Activated effector memory CD4-positive, alpha-beta T cell treated with anti-CD3 and anti-CD28 coated beads, Interleukin-2, amount 50 U/mL, for 16 hours (primary cell): ENCODE data around the gene DCUN1D3.
"Not testable (repeated sequence)": the region's sequence is repeated elsewhere in the genome, so short reads cannot be mapped to it uniquely, and the experiment has no call there.

ENCODE experiments used
- DNase-seq: peaks from one replicate; pipeline ENCODE4 v3.0.0-alpha.2; 2020

The DCUN1D3 gene, protein sequence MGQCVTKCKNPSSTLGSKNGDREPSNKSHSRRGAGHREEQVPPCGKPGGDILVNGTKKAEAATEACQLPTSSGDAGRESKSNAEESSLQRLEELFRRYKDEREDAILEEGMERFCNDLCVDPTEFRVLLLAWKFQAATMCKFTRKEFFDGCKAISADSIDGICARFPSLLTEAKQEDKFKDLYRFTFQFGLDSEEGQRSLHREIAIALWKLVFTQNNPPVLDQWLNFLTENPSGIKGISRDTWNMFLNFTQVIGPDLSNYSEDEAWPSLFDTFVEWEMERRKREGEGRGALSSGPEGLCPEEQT

DNA sequence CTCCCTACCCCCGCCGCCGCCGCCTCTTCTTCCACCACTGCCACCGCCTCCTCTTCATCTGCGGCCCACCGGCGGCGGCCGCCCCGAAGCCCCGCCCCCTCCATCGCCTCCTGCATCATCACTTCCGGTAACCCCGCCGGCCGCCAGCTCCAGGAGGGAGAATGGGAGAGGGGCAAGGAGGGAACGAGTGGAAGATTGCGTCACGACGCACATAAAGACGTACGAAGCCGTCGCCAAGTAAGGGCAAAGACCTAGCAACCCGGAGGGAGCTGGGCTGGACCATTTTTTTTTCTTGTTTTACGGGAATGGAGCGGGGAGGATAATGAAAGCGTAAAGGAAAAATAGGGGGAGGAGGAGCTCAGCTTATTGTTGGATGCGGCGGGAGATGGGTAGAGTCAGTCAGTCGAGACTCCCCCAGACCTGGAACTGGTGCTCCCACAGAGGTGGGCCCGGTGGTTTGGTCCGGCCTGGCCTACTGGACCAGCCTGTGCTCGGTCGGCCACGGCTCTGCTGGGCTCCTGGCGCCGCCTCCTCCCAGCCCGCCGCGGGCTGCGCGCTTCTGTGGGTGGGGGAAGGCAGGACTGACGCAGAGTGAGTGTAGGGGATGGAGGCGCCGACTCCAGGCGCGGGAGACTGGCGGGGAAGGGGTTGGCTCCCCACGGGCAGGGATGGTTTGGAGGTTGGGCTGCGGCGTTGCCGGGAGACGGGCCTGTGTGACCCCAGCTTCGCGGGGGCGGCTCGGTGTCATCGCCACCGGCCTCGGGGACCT is at the start of gene DCUN1D3, which contains the start of gene LYRM1:
Gene DCUN1D3 (minus strand): TSS at position 60 of the 769 bp plus-strand sequence. CDS start 37,820 bp downstream, outside the sequence.
Gene LYRM1 (plus strand): TSS at position 473 of the 769 bp plus-strand sequence. CDS start 14,785 bp downstream, outside the sequence.
- peak; percentile 95 for DNase-seq

DNA sequence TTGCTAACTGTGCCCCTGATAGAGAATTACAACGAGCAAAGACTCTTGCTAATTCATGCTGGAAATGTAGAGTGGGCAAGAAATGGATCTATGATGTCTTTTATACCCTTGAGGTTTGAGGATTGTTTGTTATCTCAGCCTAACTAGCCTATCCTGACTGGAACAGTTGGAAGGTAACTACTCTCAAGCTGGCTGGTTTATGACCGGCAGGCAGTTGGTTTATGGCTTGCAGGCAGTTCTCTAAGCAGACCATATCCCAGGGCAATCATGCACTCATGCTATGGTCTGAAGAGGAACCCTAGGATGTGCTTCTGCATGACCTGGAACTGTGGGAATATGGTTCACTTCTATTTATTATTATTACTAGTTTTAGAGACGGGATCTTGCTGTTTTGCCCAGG is 49.5 kb upstream of the DCUN1D3 start:
- DNase-seq, result no peak

DNA sequence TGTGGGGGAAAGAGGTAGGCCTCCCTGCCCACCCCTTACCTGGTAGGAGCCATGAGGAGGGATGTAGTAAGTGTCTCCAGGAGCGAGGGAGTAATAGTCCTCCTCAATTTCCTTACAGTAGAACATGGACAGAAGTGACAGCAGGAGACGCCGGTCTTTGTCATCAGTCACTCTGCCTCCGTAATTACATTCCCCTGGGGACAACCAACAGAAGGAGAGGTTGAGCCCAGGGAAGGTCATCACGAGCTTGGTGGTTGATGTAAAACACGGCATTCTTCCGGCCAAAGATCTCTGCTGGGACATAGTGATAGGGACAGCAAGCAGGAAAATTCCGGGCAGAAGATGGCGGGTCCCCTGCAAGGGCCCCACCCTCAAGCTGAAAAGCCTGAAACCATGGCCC is 48.3 kb upstream of the DCUN1D3 start:
- no peak for DNase-seq

DNA sequence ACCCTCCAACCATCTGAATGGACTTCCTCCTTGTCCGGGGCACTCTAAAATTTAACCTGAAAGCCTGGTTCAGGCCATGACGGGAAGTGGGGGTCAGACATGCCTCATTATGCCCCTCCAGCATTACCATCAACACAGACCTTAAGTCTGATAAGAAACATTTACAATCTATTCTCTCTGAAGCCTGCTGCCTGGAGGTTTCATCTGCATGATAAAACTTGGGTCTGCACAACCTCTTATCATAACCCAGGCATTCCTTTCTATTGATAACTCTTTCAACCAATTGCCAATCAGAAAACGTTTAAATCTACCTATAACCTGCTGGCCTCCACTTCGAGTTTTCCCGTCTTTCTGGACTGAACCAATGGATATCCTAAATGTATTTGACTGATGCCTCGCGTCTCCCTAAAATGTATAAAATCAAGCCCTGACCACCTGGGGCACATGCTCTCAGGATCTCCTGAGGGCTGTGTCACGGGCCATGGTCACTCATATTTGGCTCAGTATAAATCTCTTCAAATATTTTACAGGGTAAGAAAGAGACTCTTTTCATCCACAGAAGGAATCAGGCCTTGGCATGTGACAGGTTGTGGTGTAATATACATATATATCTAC is 46.0 kb upstream of the DCUN1D3 start:
- no peak for DNase-seq

DNA sequence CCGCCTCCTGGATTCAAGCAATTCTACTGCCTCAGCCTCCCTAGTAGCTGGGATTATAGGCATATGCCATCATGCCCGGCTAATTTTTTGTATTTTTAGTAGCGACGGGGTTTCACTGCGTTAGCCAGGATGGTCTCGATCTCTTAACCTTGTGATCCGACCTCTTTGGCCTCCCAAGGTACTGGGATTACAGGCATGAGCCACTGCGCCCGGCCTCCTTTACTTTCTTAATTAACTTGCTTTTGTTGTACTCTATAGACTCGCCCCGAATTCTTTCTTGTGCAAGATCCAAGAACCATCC is 45.4 kb upstream of the DCUN1D3 start:
- DNase-seq, result not testable (repeated sequence)

DNA sequence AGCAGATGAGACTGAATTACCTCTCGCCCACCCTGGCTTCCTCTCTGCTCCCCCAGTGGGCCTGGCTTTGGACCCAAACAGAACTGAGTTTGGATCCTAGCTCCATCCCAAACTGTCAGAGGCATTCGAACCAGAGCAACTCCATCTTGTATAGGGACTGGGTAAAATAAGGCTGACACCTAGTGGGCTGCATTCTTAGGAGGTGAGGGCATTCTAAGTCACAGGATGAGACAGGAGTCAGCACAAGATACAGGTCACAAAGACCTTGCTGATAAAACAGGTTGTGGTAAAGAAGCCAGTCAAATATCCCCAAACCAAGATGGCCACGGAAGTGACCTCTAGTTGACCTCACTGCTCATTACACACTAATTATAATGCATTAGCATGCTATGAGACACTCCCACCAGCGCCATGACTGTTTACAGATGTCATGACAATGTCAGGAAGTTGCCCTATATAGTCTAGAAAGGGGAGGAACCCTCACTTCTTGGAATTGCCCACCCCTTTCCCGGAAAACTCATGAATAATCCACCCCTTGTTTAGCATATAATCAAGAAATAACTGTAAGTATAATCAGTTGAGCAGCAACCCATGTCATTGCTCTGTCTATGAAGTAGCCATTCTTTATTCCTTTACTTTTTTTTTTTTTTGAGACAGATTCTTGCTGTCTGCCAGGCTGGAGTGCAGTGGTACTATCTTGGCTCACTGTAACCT is 44.9 kb upstream of the DCUN1D3 start:
- DNase-seq, result peak; percentile 65

DNA sequence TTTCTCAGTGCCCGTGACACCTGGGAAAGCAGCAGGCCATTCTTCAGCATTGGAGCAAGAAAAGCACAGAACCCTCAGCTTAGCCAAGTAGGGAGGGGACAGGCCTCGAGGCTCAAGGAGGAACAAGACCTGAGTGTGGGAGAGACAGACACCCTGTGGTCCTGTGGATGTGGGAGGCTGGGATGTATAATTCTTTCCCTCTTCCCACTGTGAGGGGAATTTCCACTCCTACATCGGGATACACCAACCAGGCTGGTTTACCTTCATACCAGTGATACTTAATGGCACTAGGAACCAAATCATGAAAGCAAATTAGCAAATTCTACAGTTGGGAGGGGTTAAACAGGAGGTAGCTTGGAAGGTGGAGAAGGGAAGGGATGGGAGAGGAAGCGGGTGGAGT is 42.1 kb upstream of the DCUN1D3 start:
- no peak for DNase-seq

DNA sequence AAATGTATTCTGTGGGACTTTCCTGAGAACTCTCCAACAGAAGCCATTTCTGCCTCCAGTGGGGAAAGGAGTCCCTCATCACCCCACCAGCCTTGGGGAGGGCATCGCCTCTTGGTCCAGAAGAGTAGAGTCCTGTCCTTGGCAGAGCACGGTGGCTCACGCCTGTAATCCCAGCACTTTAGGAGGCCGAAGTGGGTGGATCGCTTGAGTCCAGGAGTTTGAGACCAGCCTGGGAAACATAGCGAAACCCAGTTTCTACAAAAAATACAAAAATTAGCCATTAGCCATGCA is 41.4 kb upstream of the DCUN1D3 start:
- no peak for DNase-seq

DNA sequence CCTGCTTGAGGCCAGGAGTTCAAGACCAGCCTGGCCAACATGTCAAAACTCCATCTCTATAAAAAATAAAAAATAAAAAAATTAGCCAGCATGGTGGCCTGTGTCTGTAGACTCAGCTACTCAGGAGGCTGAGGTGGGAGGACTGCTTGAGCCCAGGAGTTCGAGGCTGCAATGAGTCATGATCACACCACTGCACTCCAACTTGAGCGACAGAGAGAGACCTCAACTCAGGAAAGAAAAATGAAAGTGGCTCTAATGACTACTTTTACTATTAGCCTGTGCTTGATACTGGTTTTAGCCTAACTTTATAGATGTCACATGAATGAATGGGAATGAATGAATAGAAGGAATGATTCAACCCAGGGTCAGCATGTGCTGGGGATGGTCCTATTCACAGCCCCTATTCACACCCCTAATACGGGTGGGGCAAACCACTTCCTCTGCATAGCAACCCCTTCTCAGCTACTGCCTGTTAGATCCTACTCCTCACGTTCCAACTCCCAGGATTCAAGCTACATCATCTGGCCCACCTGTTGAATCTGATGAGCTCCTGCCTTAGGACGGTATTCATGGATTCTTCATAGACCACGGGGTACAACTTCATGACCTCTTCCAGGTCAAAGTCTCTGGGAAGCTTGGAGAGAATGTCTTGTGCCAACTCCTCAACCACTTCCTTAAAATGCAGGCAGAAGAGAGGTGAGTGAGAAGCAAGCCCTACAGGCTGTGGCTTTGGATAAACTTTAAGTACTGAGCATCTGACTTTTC is 40.9 kb upstream of the DCUN1D3 start:
- no peak for DNase-seq

DNA sequence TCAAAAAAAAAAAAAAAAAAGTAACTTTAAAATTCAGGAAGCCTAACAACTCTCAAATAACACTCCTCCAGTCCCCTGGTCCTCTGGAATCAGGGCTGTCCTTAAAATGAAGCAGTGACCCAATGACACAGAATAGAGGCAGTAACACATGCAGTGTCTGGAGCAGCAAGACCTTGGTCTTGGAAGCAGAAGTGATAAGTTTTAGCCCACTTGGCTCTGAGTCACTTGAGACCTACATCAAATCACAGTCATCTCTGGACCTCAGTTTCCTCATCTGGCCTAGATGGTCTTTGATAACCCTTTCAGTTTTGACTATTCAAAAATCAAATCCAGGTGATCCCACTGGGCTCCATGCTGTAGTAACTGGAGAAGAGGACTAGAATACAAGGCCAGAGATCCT is 39.5 kb upstream of the DCUN1D3 start:
- DNase-seq, result no peak

DNA sequence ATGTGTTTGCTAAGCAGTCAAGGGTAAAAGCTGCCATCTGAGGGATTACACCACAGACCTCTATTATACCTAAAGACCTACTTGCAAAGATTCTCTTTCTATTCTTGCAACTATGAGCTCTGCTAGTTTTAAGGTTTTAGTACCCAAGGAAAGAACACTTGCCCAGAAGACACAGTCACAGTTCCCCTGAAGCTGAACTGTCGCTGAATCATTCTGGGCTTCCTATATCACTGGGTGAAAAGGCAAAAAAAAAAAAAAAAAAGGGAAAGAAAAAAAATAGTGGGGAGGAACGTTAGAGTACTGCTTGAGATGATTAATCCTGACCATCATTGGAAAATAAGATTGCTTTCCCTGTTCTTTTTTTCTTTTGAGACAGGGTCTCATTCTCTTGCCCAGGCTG is 38.3 kb upstream of the DCUN1D3 start:
- no peak for DNase-seq

DNA sequence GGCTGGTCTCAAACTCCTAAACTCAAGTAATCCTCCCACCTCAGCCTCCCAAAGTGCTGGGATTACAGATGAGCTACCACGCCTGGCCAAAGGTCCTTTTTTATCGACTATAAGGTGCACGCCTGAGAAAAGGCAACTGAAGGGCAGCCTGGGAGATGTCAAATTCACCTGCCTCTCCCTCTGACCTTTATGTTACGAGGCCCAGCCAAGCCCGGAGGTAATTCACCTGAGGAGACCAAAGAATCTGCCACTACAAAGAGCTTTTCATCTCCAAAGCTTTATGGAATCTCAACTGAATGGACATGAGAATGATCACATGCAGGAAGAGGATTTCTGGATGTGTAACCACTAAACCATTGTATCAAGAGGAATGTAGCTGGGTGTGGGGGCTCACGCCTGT is 37.6 kb upstream of the DCUN1D3 start:
- no peak for DNase-seq

DNA sequence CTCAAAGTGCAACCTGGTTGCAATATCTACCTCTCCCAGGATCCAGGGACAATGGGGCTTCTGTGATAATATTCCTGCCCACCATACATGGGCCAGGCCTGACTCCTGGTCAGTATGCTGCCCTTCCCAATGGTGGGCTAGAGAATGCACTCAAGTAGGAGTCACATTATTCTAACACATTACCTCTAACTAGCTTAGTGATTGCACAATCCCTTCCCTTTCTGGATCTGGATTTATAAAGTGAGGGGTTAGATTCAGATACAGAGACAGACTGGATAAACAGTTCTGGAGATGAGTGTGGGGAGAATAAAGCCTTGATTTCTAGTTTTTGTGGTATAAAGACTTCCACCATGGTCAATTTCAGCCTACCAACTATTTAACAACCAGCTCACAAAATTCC is 33.4 kb upstream of the DCUN1D3 start:
- DNase-seq, result no peak

DNA sequence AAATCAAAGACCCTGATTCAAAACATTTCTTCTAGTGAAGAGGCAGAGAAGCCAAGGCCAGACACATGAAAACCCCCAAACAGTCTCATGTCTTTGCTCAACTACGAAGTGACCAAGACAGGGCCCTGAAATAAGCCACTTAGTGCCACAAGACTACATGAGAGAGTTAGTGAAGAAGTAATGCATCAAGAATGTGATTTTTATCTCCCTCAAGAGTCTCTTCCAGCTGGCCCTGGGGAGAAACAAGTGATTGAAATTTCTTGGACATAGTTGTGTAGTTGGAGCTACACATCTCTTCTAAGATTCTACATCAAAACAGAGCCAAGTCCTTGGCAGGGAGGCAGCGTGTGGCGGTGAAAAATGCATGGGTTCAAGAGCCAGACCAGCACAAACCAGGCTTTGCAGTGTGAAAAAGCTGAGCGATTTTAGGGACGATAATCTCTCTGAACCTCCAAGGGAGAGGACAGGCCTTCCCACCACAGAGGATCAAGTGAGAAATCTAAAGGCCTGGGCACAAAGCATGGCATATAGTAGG is 31.0 kb upstream of the DCUN1D3 start:
- no peak for DNase-seq

DNA sequence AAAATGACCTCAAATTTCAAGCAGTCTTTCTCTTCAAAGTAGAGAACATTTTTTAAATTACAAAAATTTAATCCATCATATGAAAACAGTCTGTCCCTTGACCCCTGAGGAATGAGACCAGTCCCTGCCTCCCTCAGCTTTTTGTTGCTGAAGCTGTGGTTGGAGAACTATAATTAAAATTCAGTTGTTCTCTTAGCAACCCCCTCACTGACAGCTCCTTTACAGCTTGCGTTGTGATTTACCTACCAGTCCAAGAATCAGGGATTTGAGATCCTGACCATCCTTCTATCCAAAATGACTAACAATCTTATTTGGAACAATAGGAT is 30.2 kb upstream of the DCUN1D3 start:
- no peak for DNase-seq

DNA sequence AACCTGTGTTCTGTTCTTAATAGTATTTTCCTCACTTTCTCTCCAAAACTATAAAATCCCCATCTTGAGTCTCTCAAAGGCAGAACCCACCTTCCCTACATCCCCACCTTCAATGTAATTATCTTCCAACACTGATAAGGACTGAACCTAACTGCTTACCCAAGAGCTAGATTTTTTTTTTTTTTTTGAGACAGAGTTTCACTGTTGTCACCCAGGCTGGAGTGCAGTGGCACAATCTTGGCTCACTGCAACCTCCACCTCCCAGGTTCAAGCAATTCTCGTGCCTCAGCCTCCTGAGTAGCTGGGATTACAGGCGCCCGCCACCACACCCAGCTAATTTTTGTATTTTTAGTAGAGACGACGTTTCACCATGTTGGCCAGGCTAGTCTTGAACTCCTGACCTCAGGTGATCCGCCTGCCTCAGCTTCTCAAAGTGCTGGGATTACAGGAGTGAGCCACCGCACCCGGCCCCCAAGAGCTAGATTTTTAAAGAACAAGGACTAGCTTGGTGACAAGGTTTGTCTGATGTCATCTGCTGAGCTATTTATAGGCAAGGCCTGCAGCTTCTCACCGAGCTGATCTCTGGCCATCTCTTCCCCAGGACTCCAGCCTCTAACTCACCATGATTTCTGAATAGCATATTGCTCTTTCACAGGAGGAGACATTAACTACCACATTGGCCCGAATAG is 29.7 kb upstream of the DCUN1D3 start:
- peak; percentile 14 for DNase-seq

DNA sequence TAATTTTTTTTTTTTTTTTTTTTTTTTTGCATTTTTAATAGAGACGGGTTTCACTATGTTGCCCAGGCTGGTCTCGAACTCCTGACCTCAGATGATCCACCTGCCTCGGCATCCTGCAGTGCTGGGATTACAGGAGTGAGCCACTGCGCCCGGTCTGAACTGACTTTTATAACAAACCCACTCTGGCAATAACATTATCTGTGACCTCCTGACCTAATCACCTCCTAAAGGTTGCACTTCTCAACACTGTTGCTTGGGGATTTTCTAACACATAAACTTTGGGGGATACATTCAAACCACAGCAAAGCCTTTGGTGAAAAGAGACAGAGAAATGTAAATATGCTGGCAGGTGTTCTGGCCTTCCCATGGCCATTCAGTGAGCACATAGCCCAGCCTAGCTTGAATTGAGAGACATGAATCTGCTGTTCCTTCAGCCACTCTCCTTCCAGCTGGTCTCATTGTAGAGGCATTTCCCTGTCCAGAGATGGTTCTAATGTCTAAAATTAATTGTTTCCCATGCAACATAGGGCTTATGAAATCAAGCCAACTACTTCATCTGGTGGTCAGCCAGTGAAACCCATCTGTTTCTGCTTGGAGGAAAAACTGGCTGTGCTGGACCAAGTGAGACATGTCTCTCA is 28.7 kb upstream of the DCUN1D3 start:
- DNase-seq, result peak; percentile 3

DNA sequence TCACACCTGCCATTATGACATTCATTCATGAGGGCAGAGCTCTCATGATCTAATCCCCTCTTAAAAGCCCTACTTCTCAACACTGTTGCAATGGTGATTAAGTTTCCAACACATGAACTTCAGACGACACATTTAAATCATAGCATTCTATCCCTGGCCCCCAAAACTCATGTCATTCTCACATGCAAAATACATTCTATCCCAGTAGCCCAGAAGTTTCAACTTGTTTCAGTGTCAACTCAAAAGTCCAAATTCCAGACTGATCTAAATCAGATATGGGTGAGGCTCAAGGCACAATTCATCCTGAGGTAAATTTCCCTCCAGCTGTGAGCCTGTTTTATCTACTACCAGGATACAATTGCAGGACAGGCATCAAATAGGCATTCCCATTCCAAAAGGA is 25.6 kb upstream of the DCUN1D3 start:
- DNase-seq, result no peak

DNA sequence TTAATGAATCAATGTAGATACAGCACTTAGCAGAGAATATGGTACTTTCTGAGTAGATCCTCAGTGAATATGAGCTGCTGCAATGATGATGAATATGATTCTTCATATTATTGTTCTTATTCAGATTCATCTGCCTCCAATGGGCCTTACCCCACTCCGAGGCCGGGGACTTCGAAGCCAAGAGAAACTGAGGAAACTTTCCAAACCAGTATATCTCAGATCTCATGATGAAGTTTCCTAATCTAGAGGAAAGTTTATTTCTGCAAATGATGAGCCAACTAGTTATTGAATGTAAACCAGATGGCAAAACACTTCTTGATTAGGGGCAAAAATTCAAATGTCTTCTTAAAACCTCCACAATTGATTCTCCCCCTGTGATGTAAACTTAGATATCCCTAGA is 23.7 kb upstream of the DCUN1D3 start:
- DNase-seq, result peak; percentile 12

DNA sequence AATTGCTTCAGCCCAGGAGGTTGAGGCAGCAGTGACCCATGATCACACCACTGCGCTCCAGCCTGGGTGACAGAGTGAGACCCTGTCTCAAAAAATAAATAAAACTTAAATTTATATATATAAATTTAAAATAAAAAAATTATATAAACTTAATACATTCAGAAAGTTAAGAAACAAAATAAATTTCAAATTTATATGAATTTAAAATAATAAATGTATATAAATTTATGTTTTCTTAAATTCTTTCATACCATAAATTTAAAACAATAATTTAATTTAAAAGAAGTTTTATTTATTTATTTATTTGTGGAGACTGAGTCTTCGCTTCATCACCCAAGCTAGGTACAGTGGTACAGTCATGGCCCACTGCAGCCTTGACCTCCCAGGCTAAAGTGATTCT is 20.6 kb upstream of the DCUN1D3 start:
- no peak for DNase-seq

DNA sequence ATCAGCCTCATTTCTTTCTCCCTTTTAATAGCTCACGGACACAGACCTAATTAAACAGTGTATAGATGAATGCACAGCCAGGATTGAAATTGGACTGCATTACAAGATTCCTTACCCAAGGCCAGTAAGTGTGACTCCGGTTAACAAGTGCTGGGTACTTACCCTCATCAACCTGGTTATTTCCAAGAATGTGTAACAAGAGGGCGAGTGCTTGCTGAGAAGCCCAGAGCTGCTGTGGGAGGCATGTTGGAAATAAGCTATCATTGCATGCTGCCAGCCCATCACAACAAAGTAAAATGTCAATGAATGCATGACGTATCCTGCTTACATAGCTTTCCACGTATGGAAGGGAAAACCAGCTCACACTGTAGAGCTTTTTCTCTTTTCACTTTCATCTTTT is 19.9 kb upstream of the DCUN1D3 start:
- no peak for DNase-seq
